GM23248 (cell line): Measurements from ENCODE around the gene SEPTIN5. TPM values are rescaled to one million over a fixed set of nuclear protein-coding genes. Genes with fewer than 3 reads are reported as not detected.

Experiments
- DNase-seq: peaks from one replicate; pipeline ENCODE4 v3.0.0-alpha.2; 2015
- H2AFZ ChIP-seq: fragments of 200-600 bp; sonication (generic); 2 replicates; pipeline ENCODE4 v1.6.1; 2016; ENCODE audit warnings: antibody characterized with exemption
- H3F3A ChIP-seq: fragments of 200-600 bp; sonication (generic); 2 replicates; pipeline ENCODE4 v1.6.1; 2016; ENCODE audit warnings: mild to moderate bottlenecking, antibody characterized with exemption, mixed run types; ENCODE audit not compliant: insufficient read depth
- H3K27ac ChIP-seq: fragments of 200-600 bp; sonication (generic); 2 replicates; pipeline ENCODE4 v1.5.1; 2016; ENCODE audit warnings: mild to moderate bottlenecking
- H3K27me3 ChIP-seq: fragments of 200-600 bp; sonication (generic); replicated peaks from 2 replicates; pipeline ENCODE4 v1.6.1; 2016; ENCODE audit warnings: mild to moderate bottlenecking; ENCODE audit not compliant: insufficient read depth
- H3K36me3 ChIP-seq: fragments of 200-600 bp; sonication (generic); 2 replicates; pipeline ENCODE4 v1.6.1; 2016; ENCODE audit warnings: low read depth, mild to moderate bottlenecking
- H3K4me1 ChIP-seq: fragments of 200-600 bp; sonication (generic); 2 replicates; pipeline ENCODE4 v1.6.1; 2016; ENCODE audit warnings: mild to moderate bottlenecking; ENCODE audit not compliant: insufficient read depth
- H3K4me2 ChIP-seq: fragments of 200-600 bp; sonication (generic); one replicate; pipeline ENCODE4 v1.6.1; 2016; ENCODE audit warnings: mild to moderate bottlenecking; ENCODE audit not compliant: unreplicated experiment
- H3K4me3 ChIP-seq: fragments of 200-600 bp; sonication (generic); 2 replicates; pipeline ENCODE4 v1.5.1; 2016; ENCODE audit warnings: mild to moderate bottlenecking
- H3K79me2 ChIP-seq: fragments of 200-600 bp; sonication (generic); 2 replicates; pipeline ENCODE4 v1.6.1; 2016; ENCODE audit warnings: mild to moderate bottlenecking; ENCODE audit not compliant: insufficient read depth
- H3K9ac ChIP-seq: fragments of 200-600 bp; sonication (generic); 2 replicates; pipeline ENCODE4 v1.6.1; 2016; ENCODE audit warnings: mild to moderate bottlenecking
- H3K9me2 ChIP-seq: fragments of 200-600 bp; sonication (generic); 2 replicates; pipeline ENCODE4 v1.6.1; 2016; ENCODE audit warnings: mixed run types, mild to moderate bottlenecking, moderate library complexity; ENCODE audit not compliant: insufficient read depth
- H3K9me3 ChIP-seq: fragments of 200-600 bp; sonication (generic); one replicate; pipeline ENCODE4 v1.6.1; 2017; ENCODE audit warnings: low read depth
- H4K20me1 ChIP-seq: fragments of 200-600 bp; sonication (generic); 2 replicates; pipeline ENCODE4 v1.6.0; 2016; ENCODE audit not compliant: insufficient read depth
- EZH2 ChIP-seq: fragments of 200-600 bp; sonication (generic); IDR thresholded peaks from 2 replicates; pipeline ENCODE4 v1.6.1; 2018; ENCODE audit warnings: antibody characterized with exemption, mild to moderate bottlenecking; ENCODE audit not compliant: insufficient read depth, poor library complexity, severe bottlenecking
- EZH2phosphoT487 ChIP-seq: fragments of 200-600 bp; sonication (generic); IDR thresholded peaks from 2 replicates; pipeline ENCODE4 v1.6.1; 2018; ENCODE audit warnings: antibody characterized with exemption, moderate library complexity, mild to moderate bottlenecking, low read depth; ENCODE audit not compliant: insufficient read depth
- WGBS, 2 experiments: methylation state at CpG; one replicate each; pipeline ENCODE4 v1.1.6; 2015 to 2017; ENCODE audit warnings: low lambda C conversion rate in 2 of 2, low coverage in 1 of 2; ENCODE audit errors: missing lambda C conversion rate in 2 of 2; 5-methylcytosine and 5-hydroxymethylcytosine counted together
- in situ Hi-C: fragments of 300-500 bp; cut with MboI; formaldehyde crosslinking; loops from 2 replicates; pipeline ENCODE4 v1.15.0; 2020
- polyA plus RNA-seq: library from polyadenylated mRNA; unstranded; fragments of >200 nt; fragmentation: Nextera tagmentation; extraction: Ambion mirVana; gene quantifications from 2 replicates; pipeline ENCODE4 v1.2.1, GENCODE V29; 2016
- total RNA-seq: library from RNA; depleted of rRNA; stranded (reverse); fragments of >200 nt; shearing (Covaris generic); gene quantifications from 2 replicates; pipeline ENCODE4 v1.2.3, GENCODE V29; 2014

SEPTIN5 gene
- total and polyA plus RNA-seq, 2 experiments from 2014 or later = 17.0 to 31.5 TPM

DNA sequence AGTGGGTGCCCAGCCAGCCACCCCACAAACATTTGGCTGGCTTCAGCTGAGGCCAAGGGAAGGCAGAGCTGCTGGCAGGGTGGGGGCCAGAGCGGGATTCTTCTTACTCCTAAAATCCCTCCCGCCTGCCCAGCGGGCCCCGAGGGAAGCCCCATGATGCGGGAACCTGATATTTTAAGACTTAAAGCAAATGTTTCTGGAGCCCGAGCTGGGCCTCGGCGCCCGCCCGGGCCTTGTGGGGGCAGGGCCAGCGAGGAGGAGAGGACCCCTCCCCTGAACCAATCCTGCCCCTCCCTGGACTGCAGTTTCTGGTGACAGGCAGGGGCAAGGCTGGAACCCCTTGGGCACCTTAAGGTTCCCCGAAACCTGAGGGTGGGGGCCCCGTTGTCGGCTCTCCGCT, 26.3 kb downstream of the SEPTIN5 start:
- H3K36me3 ChIP-seq = no peaks in the 10 kb centered on the region
- no peaks in the 10 kb centered on the region for H4K20me1 ChIP-seq
- H3K4me1 ChIP-seq = no peaks in the 10 kb centered on the region
- no peak for DNase-seq
- 82 to 90% methylated on average over 11 to 15 of the region's 15 CpGs for WGBS, 2 experiments
- in situ Hi-C loops = no loop called here
- no peak overlapping the region for H3K27ac ChIP-seq
- no peaks in the 10 kb centered on the region for H3K27me3 ChIP-seq
- no peak overlapping the region for H3K4me2 ChIP-seq
- H2AFZ ChIP-seq = no peak overlapping the region
- H3K9me3 ChIP-seq = no peaks in the 10 kb centered on the region
- TF ChIP-seq EZH2 (no peak), EZH2phosphoT487 (no peak)
- no peak overlapping the region for H3K4me3 ChIP-seq
- no peaks in the 10 kb centered on the region for H3K79me2 ChIP-seq
- H3F3A ChIP-seq = no peaks in the 10 kb centered on the region
- H3K9ac ChIP-seq = no peak overlapping the region
- no peaks in the 10 kb centered on the region for H3K9me2 ChIP-seq

DNA sequence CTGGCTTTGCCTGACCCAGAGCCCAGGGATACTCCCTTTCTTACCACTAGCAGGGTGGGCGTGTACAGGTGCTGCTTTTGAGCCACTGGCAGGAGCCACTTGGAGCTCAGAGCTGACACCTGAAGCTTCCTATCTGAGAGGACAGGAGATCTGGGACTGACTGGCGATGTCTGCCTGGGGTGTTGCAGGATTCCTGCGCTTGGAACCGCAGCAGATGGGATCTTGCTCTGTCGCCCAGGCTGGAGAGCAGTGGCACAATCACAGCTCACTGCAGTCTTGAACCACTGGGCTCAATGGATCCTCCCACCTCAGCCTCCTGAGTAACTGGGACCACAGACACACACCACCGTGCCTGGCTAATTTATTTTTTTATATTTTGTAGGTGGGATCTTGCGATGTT, 26.8 kb downstream of the SEPTIN5 start:
- 89 to 90% methylated on average over 7 of the region's 7 CpGs for WGBS, 2 experiments
- no peaks in the 10 kb centered on the region for H3F3A ChIP-seq
- no peaks in the 10 kb centered on the region for H3K9me2 ChIP-seq
- no peak overlapping the region for H2AFZ ChIP-seq
- no peak overlapping the region for H3K27ac ChIP-seq
- no peak overlapping the region for H3K9ac ChIP-seq
- DNase-seq = no peak
- H3K9me3 ChIP-seq = no peaks in the 10 kb centered on the region
- H4K20me1 ChIP-seq = no peaks in the 10 kb centered on the region
- no peak overlapping the region for H3K4me3 ChIP-seq
- no peak for TF ChIP-seq EZH2
- no peak for TF ChIP-seq EZH2phosphoT487
- in situ Hi-C loops = no loop called here
- H3K27me3 ChIP-seq = no peaks in the 10 kb centered on the region
- no peaks in the 10 kb centered on the region for H3K79me2 ChIP-seq
- no peaks in the 10 kb centered on the region for H3K4me1 ChIP-seq
- no peak overlapping the region for H3K4me2 ChIP-seq
- no peaks in the 10 kb centered on the region for H3K36me3 ChIP-seq

DNA sequence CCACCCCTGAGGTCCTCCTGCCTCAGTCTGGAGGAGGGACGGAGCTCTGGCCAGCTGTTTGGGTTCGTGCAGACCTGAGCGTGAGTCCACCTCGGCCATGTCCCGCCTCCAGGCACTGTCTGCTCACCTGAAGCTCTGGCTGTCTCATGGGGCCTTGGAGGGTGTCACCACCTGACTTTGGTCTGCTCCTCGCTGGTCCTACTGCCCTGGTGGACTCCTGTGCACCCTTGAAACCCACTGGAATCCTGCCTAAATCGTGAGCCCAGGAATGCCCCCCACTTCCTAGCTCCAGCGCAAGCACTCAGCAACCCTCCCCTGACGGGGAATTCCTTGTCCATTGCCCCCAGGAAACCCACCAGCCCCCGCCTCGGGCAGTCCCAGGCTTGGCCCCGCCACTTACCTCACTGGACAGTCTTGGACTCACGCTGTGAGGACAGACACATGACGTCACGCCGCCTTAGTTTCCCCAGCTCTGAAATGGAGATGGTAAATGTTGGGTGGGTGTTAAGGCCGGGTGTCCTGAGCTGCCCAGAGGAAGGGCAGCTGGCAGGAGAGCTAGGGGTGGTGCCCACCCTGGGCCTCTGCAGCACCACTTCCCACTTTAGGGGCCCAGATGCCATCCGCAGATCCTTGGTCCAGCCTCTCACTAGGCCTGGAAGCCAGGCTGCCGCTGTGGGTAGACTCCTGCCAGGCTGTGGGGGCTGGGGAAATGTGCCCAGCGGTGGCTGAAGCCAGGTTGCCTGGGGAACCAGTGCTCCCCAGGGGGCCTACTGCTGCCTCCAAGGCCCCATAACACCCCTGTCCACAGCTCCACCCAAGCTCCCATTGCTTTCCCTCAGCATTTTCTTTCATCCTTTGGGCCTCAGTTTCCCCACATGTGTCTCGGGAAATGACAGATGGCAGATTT, 28.1 kb downstream of the SEPTIN5 start:
- Histone ChIP-seq H3K4me3 (no peak overlapping the region), H3K9me2 (no peaks in the 10 kb centered on the region), H3K4me2 (no peak overlapping the region), H3K79me2 (no peaks in the 10 kb centered on the region), H3K27me3 (no peaks in the 10 kb centered on the region), H3K36me3 (no peaks in the 10 kb centered on the region), H3K4me1 (no peaks in the 10 kb centered on the region), H3K9ac (no peak overlapping the region), H3K9me3 (no peaks in the 10 kb centered on the region), H3F3A (no peaks in the 10 kb centered on the region), H2AFZ (no peak overlapping the region), H3K27ac (no peak overlapping the region), H4K20me1 (no peaks in the 10 kb centered on the region)
- no peak for TF ChIP-seq EZH2phosphoT487
- TF ChIP-seq EZH2 = no peak
- WGBS, 2 experiments = 87% methylated on average over 21 of the region's 21 CpGs
- in situ Hi-C loops = no loop called here
- DNase-seq = no peak

DNA sequence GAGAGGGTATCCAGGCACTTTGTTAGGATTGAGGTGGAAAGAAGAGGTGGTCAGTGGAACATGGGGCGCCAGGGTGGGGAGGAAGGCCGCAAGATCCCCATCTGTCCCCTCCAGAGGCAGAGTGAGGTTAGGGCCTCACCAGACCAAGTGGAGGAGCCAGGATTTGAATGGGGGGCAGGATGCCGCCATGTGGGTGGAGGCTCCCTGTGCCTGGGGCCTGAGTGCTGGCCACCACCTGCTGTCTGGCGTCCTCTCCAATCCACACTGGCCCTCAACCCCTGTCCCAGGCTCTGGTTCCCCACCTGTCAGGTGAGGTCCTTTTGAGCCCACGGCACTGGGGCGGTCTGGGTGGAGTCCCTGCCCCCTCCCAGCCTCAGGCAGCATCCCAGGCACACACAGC, 28.8 kb downstream of the SEPTIN5 start:
- no peak for TF ChIP-seq EZH2phosphoT487
- no peak for TF ChIP-seq EZH2
- Histone ChIP-seq H3K36me3 (no peaks in the 10 kb centered on the region), H2AFZ (no peak overlapping the region), H3K27me3 (no peaks in the 10 kb centered on the region), H3K9me2 (no peaks in the 10 kb centered on the region), H3K79me2 (no peaks in the 10 kb centered on the region), H3K4me3 (no peak overlapping the region), H3F3A (no peaks in the 10 kb centered on the region), H3K9ac (no peak overlapping the region), H3K4me2 (no peak overlapping the region), H3K9me3 (no peaks in the 10 kb centered on the region), H3K27ac (no peak overlapping the region), H3K4me1 (no peaks in the 10 kb centered on the region), H4K20me1 (no peaks in the 10 kb centered on the region)
- 87 to 88% methylated on average over 4 to 6 of the region's 6 CpGs for WGBS, 2 experiments
- in situ Hi-C loops = no loop called here
- no peak for DNase-seq
